NCI-H128 (cell line): Measurements from ENCODE around the gene SLC66A2.
"Not testable (repeated sequence)": the region's sequence is repeated elsewhere in the genome, so short reads cannot be mapped to it uniquely, and the experiment has no call there.

Experiments used
- DNase-seq: peaks from one replicate; lab custom pipeline; 2025; ENCODE audit not compliant: unreplicated experiment; lab: John Stamatoyannopoulos, UW

The SLC66A2 gene

DNA sequence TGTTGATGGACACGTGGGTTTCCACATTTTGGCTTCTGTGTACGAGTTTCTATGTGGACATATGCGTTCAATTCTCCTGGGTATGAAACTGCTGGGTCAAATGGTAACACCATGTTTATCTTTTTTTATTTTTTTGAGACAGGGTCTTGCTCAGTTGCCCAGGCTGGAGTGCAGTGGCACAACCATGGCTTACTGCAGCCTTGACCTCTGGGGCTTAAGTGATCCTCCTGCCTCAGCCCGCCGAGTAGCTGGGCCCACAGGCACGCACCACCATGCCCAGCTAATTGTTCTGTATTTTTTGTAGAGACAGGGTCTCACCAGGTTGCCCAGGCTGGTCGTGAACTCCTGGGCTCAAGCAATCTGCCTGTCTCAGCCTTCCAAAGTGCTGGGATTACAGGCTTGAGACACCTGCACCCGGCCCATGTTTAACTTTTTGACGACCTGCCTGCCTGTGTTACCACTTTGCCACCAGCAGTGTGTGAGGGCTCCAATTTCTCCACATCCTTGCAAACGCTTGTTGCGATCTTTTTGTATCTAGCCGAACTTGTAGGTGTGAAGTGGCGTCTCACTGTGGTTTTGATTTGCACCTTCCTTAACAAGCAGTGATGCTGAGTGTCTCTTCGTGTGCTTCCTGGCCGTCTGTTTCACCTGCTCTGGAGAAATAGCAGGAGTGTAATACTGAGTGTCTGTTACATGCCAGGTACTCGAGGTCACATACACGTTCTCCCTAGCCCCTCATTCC is 19.9 kb upstream of the SLC66A2 start:
- no peak for DNase-seq

DNA sequence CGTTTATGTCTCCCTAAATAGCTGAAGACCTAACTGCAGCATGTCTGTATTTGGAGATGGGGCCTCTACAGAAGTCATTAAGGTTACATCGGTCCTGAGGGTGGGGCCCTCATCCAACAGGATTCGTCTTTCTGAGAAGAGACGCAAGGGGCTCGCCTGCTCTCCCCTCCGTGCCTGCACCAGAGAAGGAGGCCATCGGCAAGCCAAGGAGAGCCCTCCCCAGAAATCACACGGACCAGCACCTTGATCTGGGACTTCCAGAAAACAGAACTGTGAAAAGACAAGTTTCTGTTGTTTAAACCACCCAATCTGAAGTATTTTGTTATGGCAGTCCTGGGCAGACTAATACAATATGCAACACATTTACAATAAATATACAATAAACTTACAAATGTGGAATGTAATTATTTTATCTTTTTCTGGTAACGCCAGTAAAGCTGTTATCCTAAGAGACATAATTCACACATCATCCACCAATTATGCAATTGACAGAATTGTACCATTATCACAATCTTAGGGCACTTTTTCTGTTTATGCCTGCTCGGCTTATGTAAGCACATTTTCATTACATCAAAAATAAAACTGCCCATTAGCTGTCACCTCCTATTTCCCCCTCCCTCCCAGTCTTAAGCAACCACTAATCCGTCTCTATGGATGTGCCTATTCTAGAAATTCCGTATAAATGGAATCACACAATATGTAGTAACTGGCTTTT is 19.1 kb upstream of the SLC66A2 start:
- DNase-seq, result no peak

DNA sequence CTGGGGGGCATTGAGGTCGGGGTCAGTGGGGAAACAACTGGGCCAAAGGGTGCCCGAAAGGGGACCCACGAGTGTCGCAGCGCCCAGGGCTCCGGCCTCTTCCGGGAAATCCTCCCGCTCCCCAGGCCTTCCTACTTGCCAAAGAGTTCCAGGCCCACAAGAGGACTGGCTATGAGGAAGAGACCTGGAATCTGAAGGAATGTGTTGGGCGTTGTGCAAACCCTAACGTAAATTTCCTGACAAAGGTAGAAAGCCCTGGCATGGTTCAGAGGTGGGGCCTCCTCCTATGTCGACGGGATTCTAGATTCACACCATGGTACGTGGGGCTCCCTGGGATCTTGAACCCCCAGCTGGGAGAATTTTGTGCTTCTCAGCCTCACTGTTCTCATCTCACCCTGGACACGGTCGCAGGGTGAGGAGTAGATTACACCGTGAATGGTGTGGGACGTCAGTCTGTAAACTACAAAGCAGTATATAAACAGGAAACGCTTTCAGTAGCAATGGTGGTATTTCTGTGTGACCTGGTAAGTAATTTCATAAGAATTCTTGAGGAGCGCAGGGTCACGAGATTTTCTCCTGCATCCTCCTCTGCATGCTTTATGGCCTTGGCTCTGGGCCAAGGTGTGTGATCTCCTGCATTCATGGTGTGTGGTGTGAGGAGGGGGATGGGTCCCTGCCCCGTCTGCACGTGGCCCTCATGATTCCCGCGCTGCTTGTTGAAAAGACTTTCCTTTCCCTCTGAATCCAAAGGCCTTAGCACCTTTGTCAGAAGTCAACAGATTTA is 13.9 kb upstream of the SLC66A2 start:
- DNase-seq, result no peak

DNA sequence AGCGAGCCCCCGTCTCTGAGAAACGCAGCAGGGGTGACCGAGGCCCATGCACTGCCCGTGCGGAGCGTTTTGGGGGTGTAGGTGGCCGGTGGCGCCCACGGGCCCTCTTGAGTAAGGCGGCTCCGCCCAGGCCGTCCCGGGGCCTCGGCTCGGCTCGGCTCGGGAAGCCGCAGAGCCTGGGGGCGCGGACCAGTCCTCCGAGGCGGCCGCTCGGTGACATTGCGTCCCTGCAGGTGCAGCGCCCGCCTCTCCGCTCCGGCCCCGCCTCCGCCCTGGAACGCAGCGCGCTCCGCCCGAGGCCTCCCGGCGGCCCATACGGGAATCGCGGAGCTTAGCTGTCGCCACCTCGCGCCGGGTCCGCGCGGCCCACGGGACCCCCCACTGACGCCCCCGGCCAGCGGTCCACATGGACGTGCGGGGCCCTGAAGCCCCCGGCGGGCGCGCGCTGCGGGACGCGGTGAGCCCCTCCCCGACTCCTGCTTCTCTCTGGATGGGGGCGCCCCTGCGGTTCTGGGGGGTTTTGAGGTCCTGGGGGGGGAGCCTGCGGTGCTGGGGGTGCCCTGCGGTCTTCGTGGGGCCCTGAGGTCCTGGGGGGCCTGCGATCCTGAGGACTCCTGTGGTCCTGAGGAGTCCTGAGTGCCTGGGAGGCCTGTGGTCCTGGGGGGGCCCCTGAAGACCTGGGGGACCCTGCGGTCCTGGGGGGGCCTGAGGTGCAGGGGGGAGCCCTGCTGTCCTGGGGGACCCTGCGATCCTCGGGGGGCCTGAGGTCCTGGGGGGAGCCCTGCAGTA is 13.1 kb upstream of the SLC66A2 start, which contains the start of gene HSBP1L1:
Gene HSBP1L1, plus strand, starts transcription at position 314 of the 789 bp plus-strand sequence. Its CDS starts 93 bp downstream, at position 407.
- DNase-seq, result no peak

DNA sequence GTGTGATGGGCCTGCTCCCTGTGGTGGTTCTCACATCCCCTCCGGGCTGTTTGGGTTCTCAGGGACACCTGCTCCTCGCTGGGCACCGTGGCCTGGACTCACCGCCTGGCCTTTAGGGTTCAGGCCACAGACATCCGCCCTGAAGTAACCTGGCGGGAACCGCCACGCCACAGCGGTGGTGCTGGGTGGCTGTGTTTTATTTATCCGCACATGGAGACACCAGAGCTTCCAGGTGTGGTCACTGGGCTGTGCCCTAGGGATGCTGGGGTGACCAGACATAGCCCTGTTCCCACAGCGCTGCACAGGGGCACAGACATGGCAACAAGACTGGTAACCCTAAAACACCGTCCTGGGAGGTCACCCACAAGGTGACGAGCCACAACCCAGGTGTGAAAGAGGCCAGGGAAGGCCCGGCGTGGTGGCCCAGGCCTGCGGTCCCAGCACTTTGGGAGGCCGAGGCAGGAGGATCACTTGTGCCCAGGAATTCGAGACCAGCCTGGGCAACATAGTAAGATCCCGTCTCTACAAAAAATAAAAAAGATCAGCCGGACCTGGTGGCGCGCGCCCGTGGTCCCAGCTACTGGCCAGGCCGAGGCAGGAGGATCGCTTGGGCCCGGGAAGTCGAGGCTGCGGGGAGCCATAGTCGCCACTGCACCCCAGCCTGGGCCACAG is 12.3 kb upstream of the SLC66A2 start:
- no peak for DNase-seq

DNA sequence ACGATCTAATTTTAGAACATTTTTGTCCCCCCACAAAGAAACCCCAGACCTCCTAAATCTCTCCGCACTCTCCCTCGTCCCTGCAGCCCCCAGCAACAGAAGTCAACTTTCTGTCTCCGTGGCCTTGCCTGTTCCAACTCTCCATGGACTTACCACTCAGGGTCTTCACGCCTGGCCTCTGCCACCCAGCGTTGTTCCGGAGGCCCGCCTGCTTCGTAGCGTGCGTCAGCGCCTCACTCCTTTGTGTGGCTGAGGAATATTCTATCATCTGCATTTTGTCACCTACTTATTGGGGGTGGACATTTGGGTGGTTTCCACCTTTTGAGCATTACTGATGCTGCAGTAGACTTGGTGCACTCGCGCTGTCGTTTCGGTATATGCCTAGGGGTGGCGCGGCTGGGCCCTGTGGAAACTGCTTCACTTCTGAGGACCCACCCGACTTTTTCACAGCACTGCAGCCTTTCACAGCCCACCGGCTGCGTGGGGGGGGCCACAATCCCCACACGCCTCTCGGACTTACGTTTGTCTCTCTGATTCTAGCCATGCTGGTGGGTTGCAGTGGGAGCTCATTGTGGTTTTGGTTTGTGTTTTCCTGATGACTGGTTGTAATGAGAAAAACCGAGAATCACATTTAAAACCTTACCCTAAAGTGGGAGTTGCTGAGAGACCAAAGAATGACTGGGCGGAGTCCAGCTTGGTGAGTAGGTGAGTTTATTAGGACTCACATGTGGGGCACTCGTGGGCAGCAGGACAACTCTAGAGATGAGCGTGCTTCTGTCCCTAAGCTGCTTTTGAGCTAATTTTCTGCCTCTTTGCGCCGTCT is 11.6 kb upstream of the SLC66A2 start:
- no peak for DNase-seq

DNA sequence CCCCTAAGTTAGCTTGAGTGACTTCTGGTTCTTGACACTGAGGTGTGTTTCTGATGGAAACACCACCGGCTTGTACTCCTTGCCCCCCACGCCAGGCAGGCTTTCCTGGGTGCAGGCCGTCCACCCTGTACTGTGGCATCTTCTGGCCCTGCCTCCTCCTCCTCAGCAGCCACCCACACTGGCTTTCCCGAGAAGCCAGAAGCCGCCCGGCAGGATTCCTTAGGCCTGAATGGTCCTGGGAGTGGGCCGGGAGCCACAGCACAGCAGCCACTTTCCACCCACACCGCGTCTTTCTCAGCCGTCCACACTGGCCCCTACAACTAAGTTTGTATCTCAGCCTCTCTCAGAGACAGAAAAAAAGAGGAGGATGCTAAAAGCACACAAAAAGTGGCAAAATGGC is 10.9 kb upstream of the SLC66A2 start:
- DNase-seq, result no peak

DNA sequence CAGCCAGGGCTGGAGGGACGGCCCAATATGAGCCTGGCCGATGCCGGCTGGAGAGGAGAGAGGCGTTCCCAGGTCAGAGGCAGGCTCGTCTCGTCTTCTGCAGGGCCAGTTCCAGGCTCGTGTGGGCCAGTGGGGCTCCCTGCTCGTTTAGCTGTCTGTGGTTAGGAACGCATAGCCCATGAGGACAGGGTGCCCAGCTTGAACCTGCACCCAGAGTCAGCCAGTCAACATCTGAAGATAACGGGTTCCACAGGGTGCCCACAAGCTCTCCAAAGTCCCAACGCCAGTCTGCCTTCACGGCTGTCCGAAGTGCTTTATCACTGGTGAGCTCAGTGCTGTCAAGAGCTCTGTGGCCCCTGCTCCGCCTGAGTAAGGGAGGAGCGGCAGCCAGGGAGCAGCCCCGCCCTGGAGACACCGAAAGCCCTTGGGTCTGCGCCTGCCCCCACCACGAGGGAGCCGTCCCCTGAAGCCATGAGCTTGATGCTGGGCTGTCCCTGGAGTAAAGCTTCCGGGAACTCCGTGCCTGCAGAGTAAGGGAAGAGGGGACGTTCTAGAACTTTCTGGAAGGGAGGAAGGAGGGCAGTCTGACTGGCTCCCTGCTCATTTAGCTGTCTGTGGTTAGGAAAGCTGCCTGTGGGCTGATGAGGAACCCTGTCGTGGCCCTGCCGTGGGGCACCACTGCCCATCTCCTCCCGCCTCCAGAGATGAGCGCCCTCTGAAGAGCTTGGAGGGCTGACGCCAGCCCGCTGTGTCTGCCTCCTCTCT is 10.3 kb upstream of the SLC66A2 start:
- DNase-seq, result no peak

DNA sequence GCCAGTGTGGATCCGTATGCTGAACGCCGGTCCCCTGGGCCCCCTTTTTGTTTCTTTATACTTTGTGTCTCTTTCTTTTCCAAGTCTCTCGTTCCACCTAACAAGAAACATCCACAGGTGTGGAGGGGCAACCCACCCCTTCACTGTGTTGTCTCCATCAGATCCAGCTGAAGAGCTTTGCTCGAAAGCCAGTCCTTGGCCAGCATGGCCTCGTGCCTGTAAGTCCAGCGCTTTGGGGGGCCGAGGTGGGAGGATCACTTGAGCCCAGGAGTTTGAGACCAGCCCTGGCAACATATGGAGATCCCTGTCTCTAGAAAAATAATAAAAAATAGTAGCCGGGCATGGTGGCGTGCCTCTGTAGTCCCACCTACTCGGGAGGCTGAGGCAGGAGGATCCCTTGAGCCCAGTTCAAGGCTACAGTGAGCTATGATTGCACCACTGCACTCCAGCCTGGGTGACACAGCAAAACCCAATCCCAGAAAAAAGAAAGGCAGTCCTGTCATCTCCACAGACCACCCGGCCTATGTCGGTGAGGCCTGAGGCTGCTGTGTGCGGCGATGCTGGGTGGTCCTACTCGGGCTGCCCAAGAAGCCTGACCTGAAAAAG is 9.6 kb upstream of the SLC66A2 start:
- no peak for DNase-seq

DNA sequence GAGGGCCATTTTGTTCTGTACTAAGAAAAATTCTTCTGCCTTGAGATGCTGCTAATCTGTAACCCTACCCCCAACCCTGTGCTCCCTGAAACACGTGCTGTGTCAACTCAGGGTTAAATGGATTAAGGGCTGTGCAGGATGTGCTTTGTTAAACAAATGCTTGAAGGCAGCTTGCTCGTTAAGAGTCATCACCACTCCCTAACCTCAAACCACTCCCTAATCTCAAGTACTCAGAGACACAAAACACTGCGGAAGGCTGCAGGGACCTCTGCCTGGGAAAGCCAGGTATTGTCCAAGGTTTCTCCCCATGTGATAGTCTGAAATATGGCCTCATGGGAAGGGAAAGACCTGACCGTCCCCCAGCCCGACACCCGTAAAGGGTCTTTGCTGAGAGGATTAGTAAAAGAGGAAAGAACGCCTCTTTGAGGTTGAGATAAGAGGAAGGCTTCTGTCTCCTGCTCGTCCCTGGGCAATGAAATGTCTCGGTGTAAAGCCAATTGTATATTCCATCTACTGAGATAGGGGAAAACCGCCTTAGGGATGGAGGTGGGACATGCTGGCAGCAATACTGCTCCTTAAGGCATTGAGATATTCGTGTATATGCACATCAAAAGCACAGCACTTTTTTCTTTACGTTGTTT is 8.8 kb upstream of the SLC66A2 start:
- not testable (repeated sequence) for DNase-seq

DNA sequence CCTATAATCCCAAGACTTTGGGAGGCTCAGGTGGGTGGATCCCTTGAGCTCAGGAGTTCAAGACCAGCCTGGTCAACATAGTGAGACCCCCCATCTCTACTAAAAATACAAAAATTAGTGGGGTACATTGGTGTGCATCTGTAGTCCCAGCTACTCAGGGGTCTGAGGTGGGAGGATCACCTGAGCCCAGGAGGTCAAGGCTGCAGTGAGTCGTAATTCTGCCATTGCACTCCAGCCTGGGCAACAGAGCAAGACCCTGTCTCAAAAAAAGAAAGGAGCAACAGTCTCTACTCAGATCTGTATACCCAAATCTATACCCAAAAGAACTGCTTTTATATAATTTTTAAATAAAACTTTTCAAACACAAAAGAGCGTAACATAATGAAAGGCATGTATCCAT is 7.5 kb upstream of the SLC66A2 start:
- no peak for DNase-seq

DNA sequence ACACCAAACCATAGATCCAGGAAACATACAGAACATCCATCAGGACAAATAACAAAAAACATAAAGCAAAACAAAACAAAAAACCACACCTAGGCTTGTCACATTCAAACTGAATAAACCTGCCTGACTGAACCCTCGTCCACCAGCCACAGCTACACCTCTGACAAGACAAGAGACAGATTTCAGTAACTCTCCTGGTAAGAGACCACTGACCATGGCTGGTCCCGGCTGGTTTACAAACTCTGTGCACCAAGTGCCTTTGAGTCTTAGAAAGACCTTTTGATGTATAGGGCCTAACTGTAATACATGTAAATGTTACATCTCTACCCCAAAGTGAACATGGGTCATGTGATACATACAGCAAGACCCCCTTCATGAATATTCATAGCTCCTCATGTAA is 4.8 kb upstream of the SLC66A2 start:
- DNase-seq, result no peak

DNA sequence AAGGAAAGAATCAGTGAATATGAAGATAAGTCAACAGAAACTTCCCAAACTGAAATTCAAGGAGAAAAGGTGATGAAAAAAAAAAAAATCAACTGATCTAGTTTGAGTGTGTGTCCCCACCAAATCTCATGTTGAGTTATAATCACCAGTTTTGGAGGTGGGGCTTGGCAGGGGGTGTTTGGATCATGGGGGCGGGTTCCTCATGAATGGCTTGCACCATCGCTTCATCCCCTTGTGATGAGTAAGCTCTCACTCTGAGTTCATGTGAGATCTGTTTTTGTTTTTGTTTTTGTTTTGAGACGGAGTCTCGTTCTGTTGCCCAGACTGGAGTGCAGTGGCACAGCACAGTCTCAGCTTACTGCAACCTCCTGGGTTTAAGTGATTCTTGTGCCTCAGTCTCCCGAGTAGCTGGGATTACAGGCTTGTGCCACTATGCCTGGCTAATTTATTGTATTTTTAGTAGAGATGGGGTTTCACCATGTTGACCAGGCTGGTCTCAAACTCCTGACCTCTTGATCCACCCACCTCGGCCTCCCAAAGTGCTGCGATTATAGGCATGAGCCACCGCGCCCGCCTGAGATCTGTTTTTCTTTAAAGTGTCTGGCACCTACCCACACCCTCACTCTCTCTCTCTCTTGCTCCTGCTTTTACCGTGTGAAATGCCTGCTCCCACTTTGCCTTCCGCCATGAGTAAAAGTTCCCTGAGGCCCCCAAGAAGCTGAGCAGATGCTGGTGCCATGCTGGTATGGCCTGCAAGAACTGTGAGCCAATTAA is 4.0 kb upstream of the SLC66A2 start:
- DNase-seq, result no peak

DNA sequence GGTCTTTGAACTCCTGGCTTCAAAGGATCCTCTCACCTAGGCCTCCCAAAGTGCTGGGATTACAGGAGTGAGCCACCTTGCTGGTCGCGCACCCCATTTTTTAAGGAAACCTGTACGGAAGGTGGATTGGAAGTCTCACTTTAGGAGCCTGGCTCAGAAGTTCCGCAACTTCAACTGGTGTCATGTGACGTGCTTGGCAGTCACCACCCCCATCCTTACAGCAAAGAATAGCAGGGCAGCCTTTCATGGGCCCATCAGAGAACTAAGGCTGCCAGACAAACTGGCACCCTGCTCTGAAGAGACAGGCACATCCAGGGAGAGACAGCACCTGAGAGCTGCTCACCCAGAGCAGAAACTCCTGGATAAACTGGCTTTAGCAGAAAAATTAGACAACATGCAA is 3.3 kb upstream of the SLC66A2 start:
- no peak for DNase-seq

DNA sequence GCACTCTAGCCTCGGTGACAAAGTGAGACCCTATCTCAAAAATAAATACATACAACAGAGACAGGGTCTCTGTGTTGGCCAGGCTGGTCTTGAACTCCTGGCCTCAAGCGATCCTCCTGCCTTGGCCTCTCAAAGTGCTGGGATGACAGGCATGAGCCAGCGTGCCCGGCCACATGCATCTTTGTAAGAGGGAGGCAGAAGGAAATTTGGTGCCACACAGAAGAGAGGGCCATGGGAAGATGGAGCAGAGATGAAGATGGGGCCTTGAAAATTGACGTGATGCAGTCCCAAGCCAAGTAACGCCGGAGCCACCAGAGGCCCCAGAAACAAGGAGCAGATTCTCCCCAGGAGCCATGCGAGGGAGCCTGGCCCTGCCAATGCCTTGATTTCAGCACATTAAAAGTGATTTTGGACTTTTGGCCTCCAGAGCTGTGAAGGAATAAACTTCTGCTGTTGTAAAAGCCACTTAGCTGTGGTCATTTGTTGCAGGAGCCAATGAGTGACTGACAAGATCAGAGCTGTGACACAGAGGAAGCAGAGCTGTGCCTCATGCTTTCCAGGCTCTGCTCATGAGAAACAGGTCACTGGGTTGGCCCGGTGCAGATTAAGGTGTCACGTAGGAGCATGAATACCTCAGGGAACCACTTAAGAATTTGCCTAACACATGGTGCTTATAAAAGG is 2.7 kb upstream of the SLC66A2 start:
- no peak for DNase-seq

DNA sequence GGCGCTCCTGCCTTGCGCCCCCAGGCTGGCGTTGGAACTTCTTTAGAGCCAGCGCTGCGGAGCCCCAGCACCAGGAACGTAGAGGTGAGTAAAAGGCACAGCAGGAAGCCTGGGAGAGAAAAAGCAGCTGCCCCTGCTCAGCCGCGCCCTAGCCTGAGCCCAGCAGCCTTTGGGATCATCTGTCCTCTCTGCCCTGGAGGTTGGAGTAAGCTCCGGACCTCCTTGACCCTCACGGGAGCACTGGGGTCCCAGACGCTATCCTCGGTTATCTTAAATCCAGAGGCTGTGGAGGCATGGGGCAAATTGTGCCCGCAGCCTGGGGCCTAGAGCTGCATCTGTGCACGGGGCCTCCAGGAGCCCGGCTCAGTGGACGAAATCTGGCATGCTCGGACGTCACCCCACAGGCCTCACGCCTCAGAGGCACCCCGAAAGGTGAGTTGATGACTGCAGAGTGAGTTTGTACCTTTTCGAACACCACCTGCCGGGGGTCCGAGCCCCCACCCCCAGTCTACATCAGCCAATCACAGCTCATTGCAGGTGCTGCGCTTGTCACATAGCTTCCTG is 1.6 kb upstream of the SLC66A2 start:
- DNase-seq, result no peak
